Left renal cortex interstitium (tissue), 4 donors: Measurements from ENCODE around the gene ZNF423. TPM values are rescaled to one million over a fixed set of nuclear protein-coding genes. Genes with fewer than 3 reads are reported as not detected.

ENCODE experiments used
- DNase-seq, 4 donors: peaks; one replicate each; pipeline ENCODE4 v3.0.0-alpha.2; 2013; ENCODE audit warnings: low read depth in 4 of 4, low spot score in 2 of 4, missing footprints in 1 of 4
- polyA plus RNA-seq, 4 donors: library from polyadenylated mRNA; unstranded; fragments of 120-200 nt; gene quantifications; one replicate each; pipeline ENCODE4 v1.2.1, GENCODE V29; 2013; ENCODE audit not compliant: insufficient read length in 4 of 4

ZNF423 gene
- polyA plus RNA-seq, 4 donors: 24.0 to 32.5 (median 28.8) TPM

DNA sequence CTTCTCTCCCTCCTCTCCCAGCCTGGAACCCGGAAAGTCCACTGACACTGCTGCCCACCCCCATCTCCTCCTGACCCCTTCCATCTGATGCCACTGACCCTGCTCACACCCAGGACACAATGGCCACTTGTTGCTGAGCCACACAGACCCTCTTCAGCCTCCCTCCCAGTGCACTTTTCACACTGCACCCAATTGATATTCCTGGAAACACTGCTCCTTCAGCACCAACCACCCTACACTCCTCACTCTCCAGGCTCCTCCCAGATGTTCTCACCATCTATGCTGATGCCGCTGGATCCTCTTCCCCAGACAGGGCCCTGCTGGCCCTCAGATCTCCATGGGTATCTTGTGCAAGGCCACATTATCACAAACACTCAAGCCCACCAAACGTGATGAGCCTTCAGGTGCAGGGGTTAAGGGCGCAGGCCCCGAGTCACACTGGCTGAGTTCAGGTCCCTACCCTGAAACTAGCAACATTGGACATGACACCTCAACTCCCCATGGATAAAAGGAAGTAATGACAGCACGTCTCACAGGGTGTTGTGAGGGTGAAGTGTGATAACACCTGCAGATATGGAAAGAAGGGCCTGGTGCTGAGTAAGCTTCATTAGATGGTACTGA lies 238.1 kb downstream of the ZNF423 start:
- DNase-seq: no peak

- DNase-seq: no peak
These were observed 238.8 kb downstream of the ZNF423 start for GRCh38 chr16:49617016-49617629.

DNA sequence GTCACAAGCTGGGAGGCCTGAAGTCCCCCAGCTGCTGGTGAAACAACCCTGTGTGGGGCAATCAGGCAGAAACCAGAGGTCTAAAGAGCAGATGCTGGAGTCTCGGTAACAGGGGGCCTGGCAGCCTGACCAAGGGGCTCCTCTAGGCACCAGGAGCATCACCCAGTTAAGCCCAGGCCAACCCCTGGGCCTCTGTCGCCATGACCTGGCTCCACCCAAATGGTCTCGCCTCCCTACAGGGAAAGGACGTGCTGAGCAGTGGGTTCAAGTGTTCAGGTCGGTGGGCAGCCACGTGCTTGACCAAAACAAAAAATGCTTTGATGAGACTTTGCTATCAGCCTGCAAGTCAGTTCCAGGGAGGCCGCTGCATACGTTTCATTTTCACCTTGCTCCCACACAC lies 240.3 kb downstream of the ZNF423 start:
- DNase-seq: no peak

- DNase-seq: no peak
These were observed 244.9 kb downstream of the ZNF423 start for GRCh38 chr16:49610983-49611382.

DNA sequence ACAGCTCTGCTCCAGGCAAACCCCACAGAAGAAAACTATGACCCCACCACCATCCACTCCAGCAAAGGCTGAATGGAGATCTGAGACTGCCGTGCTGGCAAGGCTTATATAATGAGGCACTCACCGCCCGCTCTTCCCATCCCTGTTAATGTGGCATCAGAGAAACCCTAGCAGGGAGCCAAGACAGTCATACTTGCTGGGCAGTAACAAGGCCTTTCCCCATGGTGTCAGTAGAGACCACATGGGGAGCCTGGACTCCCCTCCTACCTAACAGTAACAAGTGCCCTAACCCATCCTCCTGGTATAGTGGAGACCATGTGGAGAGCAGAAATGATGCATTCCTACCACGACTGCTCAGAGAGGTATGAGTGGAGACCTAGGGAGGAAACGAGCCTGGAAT lies 247.1 kb downstream of the ZNF423 start:
- no peak for DNase-seq

- DNase-seq: peak in 2 of 4 donors; percentile 78 to 82
These were observed 247.8 kb downstream of the ZNF423 start for GRCh38 chr16:49608098-49608497.

DNA sequence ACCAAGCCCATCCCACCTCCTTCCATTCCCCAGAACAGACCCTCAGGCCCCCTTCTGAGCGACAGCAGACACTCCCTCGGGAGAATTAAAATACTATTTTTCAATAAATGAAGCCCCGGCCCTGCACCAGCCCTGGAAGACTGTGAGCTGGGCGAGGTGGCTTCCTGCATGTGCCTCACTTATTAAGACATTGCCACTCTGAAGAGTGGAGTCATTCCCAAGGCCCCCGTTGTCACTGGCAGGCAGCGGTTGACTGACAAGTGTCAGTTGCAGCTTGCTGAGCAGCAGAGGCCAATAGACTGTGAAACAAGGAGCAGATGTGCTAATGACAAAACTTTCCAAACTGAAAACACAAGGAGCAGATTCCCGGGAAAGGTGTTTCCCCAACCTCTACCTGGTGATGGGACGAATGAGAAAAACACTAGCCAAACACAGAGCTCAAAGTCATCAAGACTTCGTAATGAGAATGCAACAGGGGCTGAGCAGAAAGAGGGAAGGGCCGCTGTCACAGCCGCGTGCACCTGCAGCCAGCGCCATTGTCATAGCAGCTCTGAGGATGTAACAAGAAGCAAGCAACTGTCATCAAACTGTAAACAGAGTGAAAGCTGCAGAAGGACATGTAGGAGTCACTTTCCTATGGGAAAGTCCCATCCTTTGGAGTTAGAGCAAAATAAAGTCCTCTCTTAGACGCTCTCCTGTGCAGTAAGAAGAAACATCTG lies 250.2 kb downstream of the ZNF423 start:
- no peak for DNase-seq

GRCh38 chr16:49604602-49605001 lies 251.3 kb downstream of the ZNF423 start:
- no peak for DNase-seq

- DNase-seq: no peak
These were observed 252.0 kb downstream of the ZNF423 start for GRCh38 chr16:49603956-49604355.

GRCh38 chr16:49602976-49603310 lies 253.0 kb downstream of the ZNF423 start:
- no peak for DNase-seq

GRCh38 chr16:49602201-49602975 lies 253.5 kb downstream of the ZNF423 start:
- DNase-seq: peak in 1 of 4 donors; percentile 75

DNA sequence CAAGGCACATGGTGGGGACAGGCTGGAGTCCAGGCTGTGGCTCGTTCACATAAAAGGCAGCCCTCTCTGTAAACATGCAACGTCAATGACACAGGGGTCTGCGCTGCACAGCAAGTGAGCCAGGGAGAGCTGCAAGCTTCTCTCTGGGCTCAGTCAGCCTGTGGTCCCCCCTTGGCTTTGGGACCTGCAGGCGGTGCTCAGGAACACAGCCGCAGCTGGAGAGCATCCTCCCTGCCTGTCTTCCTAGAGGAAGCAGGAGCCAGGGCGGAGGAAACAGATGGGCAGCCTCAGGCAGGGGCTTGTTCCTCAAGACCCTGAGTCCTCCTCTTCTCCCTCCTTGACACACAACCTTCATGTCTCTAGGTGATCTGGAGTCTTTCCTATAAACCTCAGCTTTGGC lies 254.3 kb downstream of the ZNF423 start:
- DNase-seq: no peak

GRCh38 chr16:49600976-49601375 lies 254.9 kb downstream of the ZNF423 start:
- no peak for DNase-seq

- no peak for DNase-seq
These were observed 255.4 kb downstream of the ZNF423 start for GRCh38 chr16:49600536-49600935.

DNA sequence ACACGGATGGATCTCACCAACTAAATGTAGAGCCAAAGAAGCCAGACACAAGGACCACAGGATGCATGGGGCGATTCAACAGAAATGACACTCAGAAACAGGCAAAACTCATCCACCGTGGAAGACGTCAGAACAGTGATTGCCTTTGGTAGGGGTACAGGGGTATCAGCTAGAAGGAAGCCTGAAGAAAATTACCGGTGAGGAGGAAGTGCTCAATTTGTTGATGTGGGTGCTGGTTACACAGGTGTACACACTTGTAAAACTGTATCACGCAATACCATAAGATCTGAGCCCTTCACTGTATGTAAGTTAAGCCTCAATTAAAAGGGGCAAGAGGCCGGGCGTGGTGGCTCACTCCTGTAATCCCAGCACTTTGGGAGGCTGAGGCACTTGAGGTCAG lies 256.2 kb downstream of the ZNF423 start:
- no peak for DNase-seq

DNA sequence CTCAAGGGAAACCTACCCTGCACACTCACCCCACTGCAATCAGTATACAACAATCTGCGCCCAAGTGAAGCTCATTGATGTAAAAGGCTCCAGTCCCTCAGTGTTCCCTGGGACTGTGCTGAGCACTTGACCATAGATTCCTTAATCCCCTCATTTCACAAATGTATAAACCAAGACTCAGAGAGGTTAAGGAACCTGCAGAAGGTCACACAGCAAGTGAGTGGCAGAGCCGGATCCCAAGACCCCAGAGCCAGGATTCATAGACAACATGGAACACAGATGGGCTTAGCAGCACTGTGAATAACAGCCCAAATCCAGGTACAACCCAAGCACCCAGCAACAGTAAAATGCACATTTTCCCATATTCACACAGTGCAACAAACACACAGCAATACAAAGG lies 256.6 kb downstream of the ZNF423 start:
- no peak for DNase-seq

- DNase-seq: no peak
These were observed 257.3 kb downstream of the ZNF423 start for GRCh38 chr16:49598383-49599170.

DNA sequence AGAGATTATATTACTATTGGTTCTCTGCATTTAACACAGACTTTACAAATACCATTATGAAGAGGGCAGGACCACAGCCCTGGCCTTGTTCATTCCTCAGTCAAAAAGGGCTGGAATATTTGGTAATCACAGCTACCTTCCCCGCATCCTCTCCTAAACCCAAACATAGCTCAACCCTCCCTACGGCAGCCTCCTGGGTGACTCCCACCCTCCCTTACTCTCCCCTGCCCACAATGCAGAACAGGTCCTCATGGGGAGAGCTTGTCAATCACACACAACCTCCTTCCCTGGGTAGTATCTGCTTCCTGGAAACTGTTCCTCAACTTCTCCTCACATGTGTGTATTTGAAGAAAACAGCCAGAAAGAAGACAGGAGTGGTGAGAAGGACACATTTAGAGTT lies 258.1 kb downstream of the ZNF423 start:
- no peak for DNase-seq

DNA sequence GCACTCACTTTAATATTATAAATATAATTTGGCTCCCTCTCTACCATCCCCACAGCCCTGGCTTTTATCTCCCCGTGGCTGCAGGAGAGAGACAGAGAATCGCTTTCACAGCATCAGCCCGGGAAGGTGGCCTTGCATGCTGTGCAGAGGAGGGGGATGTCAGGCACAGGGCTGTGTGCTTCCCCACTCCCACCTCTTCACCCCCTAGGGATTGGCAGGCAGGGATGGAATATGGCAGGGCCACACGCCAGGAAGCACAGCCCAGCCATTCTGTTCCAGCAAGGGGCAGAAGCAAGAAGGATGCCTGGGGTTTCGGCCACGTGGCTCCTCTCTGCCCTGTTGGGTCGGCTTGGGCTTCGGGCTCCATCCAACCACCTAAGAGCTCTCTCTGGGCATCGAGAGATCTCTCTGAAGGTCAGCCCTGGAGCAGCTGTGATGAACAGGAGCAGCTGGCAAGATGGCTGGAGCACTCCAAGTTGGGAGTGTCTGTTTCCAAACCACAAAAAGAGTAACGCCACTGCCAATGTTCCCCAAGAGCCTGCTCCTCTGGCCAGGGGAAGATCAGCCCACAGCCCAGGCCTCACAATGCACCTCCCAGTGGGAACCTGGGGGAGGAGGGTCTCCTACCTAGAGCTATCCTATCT lies 259.1 kb downstream of the ZNF423 start:
- no peak for DNase-seq

DNA sequence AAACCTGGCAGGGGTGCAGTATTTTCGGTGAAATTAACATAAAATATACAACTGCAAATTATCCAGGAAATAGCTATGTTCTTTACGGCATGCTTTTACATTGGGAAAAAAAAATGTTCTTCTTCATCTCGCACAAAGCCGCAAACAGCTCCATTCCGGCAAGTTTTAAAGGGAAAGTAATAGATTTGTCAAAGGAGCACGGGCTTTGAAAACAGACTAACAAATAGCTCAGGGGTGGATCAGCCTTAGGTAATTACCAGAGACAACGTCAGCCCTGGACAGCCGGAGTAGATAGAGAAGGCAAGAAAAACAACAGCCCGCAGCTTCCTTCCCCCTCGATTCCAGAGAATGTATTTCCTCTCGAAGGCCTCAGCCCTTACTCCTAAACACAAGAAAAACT lies 259.8 kb downstream of the ZNF423 start:
- DNase-seq: no peak
